Muscle layer of colon (tissue), 2 donors: Measurements from ENCODE around the gene CTDP1.

Experiments
- H3K27ac ChIP-seq: one replicate; pipeline ENCODE4 v1.7.0; 2013; ENCODE audit warnings: low read depth, mild to moderate bottlenecking, low read length, moderate library complexity
- H3K27me3 ChIP-seq, 2 donors: one replicate each; pipeline ENCODE4 v1.7.0; 2013; ENCODE audit warnings: low read length in 2 of 2, mild to moderate bottlenecking in 2 of 2; ENCODE audit not compliant: insufficient read depth in 2 of 2, control insufficient read depth in 1 of 2
- H3K36me3 ChIP-seq: one replicate; pipeline ENCODE4 v1.7.0; 2013; ENCODE audit warnings: mild to moderate bottlenecking, low read length; ENCODE audit not compliant: insufficient read depth
- H3K4me1 ChIP-seq: one replicate; pipeline ENCODE4 v1.7.0; 2013; ENCODE audit warnings: mild to moderate bottlenecking, low read length; ENCODE audit not compliant: insufficient read depth
- H3K4me3 ChIP-seq, 2 donors: one replicate each; pipeline ENCODE4 v1.7.0; 2013; ENCODE audit warnings: low read length in 2 of 2, low read depth in 1 of 2, mild to moderate bottlenecking in 1 of 2, moderate library complexity in 1 of 2
- H3K9ac ChIP-seq: one replicate; pipeline ENCODE4 v1.7.0; 2013; ENCODE audit warnings: low read length
- H3K9me3 ChIP-seq: one replicate; pipeline ENCODE4 v1.7.0; 2013; ENCODE audit warnings: mild to moderate bottlenecking, low read length
- donor health status: abdominal sarcoma.
- donor health status: Adenocarcinoma of cecum.

Gene CTDP1

GRCh38 chr18:79763407-79763806, 83.8 kb downstream of the CTDP1 start:
- Histone ChIP-seq H3K27me3 (no peaks in the 10 kb centered on the region), H3K4me3 (no peak overlapping the region), H3K36me3 (no peaks in the 10 kb centered on the region), H3K9me3 (no peaks in the 10 kb centered on the region), H3K9ac (no peak overlapping the region), H3K27ac (no peak overlapping the region), H3K4me1 (no peaks in the 10 kb centered on the region)

- Histone ChIP-seq H3K4me3 (no peak overlapping the region), H3K9ac (no peak overlapping the region), H3K27ac (no peak overlapping the region), H3K4me1 (no peaks in the 10 kb centered on the region), H3K36me3 (no peaks in the 10 kb centered on the region), H3K27me3 (no peaks in the 10 kb centered on the region), H3K9me3 (no peaks in the 10 kb centered on the region)
These were observed 84.5 kb downstream of the CTDP1 start for GRCh38 chr18:79764131-79764530.

- Histone ChIP-seq H3K27ac (no peak overlapping the region), H3K4me1 (no peaks in the 10 kb centered on the region), H3K9me3 (no peaks in the 10 kb centered on the region)
These were observed 86.1 kb downstream of the CTDP1 start for GRCh38 chr18:79765491-79766245.

GRCh38 chr18:79766308-79766707, 86.7 kb downstream of the CTDP1 start:
- no peaks in the 10 kb centered on the region for H3K9me3 ChIP-seq
- no peak overlapping the region for H3K27ac ChIP-seq
- no peak overlapping the region for H3K9ac ChIP-seq
- H3K36me3 ChIP-seq: no peaks in the 10 kb centered on the region
- H3K27me3 ChIP-seq: no peaks in the 10 kb centered on the region
- no peak overlapping the region for H3K4me3 ChIP-seq
- H3K4me1 ChIP-seq: no peaks in the 10 kb centered on the region

More at GRCh38 chr18:79765491-79766245, 86.1 kb downstream of the CTDP1 start:
- no peak overlapping the region for H3K4me3 ChIP-seq
- no peaks in the 10 kb centered on the region for H3K36me3 ChIP-seq
- H3K9ac ChIP-seq: no peak overlapping the region
- H3K27me3 ChIP-seq: no peaks in the 10 kb centered on the region

DNA sequence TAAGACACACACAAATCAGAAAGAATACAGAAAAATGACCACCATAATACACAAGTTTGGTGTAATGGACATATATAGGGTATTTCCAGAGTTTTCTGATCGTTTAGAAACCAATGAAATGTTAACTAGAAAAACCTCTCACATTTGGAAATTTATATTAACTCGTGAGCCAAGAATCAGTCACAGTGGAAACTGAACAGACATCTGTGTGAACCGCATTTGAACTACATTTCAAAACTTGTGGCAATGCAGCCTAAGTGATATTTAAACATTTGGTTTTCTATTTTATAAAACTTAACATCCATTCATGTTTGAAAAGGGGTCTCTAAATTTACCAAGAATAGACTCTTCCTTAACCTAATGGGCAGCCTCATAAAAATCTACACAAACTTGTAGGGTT, 89.1 kb downstream of the CTDP1 start:
- Histone ChIP-seq H3K36me3 (no peaks in the 10 kb centered on the region), H3K4me1 (no peaks in the 10 kb centered on the region)

GRCh38 chr18:79769698-79770500, 90.3 kb downstream of the CTDP1 start:
- Histone ChIP-seq H3K27ac (no peak overlapping the region), H3K4me3 (no peak overlapping the region), H3K4me1 (no peaks in the 10 kb centered on the region), H3K27me3 (peaks cover 0 to 8% of the 10 kb centered on the region in 2 donors), H3K9me3 (no peaks in the 10 kb centered on the region), H3K36me3 (no peaks in the 10 kb centered on the region), H3K9ac (no peak overlapping the region)

More for the DNA sequence above, 89.1 kb downstream of the CTDP1 start:
- H3K9ac ChIP-seq: no peak overlapping the region
- no peak overlapping the region for H3K27ac ChIP-seq
- H3K4me3 ChIP-seq: no peak overlapping the region
- H3K9me3 ChIP-seq: no peaks in the 10 kb centered on the region
- peaks cover 0 to 8% of the 10 kb centered on the region in 2 donors for H3K27me3 ChIP-seq

DNA sequence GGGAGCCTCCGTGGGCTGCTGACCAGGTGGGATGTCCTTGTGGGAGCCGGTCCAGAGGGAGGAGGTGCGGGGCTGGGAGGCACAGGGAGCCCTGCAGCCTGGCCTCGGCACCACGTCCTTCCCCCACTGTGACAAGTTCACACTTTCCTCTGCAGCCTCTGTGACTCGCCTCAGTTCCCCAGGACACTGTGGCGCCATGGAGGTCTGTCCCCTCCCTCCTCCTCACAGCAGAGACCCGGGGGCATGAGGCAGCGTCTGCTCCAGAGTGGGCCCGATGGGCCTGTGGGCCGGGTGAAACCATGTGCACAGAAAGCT, 90.9 kb downstream of the CTDP1 start:
- H3K9me3 ChIP-seq: no peaks in the 10 kb centered on the region
- no peak overlapping the region for H3K27ac ChIP-seq
- H3K4me3 ChIP-seq: no peak overlapping the region
- no peaks in the 10 kb centered on the region for H3K36me3 ChIP-seq
- H3K9ac ChIP-seq: no peak overlapping the region
- H3K27me3 ChIP-seq: peaks cover 0 to 8% of the 10 kb centered on the region in 2 donors
- no peaks in the 10 kb centered on the region for H3K4me1 ChIP-seq

- Histone ChIP-seq H3K9ac (no peak overlapping the region), H3K4me3 (no peak overlapping the region), H3K27ac (no peak overlapping the region), H3K36me3 (no peaks in the 10 kb centered on the region), H3K27me3 (peaks cover 0 to 8% of the 10 kb centered on the region in 2 donors), H3K9me3 (no peaks in the 10 kb centered on the region), H3K4me1 (no peaks in the 10 kb centered on the region)
These were observed 91.2 kb downstream of the CTDP1 start for GRCh38 chr18:79770826-79771225.

GRCh38 chr18:79771446-79772107, 92.0 kb downstream of the CTDP1 start:
- Histone ChIP-seq H3K9me3 (no peaks in the 10 kb centered on the region), H3K4me1 (no peaks in the 10 kb centered on the region), H3K9ac (no peak overlapping the region), H3K27ac (no peak overlapping the region), H3K4me3 (no peak overlapping the region), H3K27me3 (peaks cover 0 to 8% of the 10 kb centered on the region in 2 donors), H3K36me3 (no peaks in the 10 kb centered on the region)

DNA sequence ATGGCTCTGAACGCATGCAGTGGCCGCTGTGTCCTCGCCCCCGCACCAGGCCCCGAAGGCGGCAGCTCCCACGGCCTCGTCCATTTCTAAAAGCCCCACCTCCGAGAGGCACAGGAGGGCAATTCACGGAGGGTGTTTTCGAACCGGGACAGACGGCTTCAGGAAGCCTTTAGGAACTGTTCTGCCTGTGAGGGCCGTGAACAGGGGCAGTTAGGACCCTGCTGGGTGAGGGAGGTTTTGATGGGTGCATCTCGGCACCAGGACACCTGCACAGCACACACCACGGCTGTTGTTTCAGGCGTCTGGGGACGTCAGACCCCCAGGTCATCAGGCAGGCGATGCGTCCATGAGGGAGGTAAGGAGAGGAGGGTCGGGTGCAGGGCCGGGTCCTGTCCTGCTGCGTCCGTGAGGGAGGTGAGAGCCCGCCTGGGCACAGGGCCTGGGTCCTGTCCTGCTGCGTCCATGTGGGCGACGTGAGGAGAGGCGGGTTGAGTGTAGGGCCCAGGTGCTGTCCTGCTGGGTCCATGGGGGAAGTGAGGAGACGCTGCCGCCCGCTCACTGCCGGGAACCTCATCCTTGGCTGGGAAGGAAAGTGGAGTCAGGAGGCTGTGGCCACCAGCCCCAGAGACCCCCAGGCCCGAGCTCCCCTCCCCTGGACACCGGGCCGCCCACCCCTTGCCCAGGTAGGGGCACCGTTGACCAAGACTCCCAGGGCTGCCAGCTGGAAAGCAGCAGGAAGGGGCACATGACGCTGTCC, 92.7 kb downstream of the CTDP1 start:
- Histone ChIP-seq H3K4me1 (no peaks in the 10 kb centered on the region), H3K27ac (no peak overlapping the region), H3K4me3 (no peak overlapping the region), H3K9me3 (no peaks in the 10 kb centered on the region), H3K36me3 (no peaks in the 10 kb centered on the region), H3K27me3 (peaks cover 0 to 8% of the 10 kb centered on the region in 2 donors), H3K9ac (no peak overlapping the region)
